HEK293 (cell line): ENCODE measurements around the gene AKAP6.

Source experiments
- CTCF ChIA-PET: fragments of 350-600 bp; formaldehyde crosslinking; extraction: SDS; loops from one replicate; lab custom pipeline; 2021; ENCODE audit warnings: antibody characterized with exemption; lab: Yijun Ruan, JAX
- POLR2A ChIA-PET: fragments of 300-600 bp; formaldehyde crosslinking; extraction: SDS; loops from one replicate; lab custom pipeline; 2020; ENCODE audit warnings: antibody characterized with exemption, inconsistent platforms; lab: Yijun Ruan, JAX
- H3K27ac ChIP-seq: fragments of 200-500 bp; sonication (Bioruptor generic); 2 replicates; pipeline ENCODE4 v1.5.1; 2014; ENCODE audit warnings: low read depth, low read length, control low read depth, inconsistent platforms; ENCODE audit errors: extremely low read depth
- H3K36me3 ChIP-seq, 2 experiments: fragments of 200-500 bp in 1 of 2; sonication (Bioruptor generic) in 1 of 2; 1 replicate in 1 of 2; 2 replicates in 1 of 2; pipeline ENCODE4 v1.5.1; 2014 to 2017; ENCODE audit warnings: inconsistent platforms in 2 of 2, low read length in 2 of 2; ENCODE audit not compliant: control insufficient read depth in 2 of 2, insufficient read depth in 1 of 2
- H3K4me1 ChIP-seq: fragments of 200-500 bp; sonication (Bioruptor generic); 2 replicates; pipeline ENCODE4 v1.5.1; 2014; ENCODE audit warnings: mild to moderate bottlenecking, low read length, inconsistent platforms; ENCODE audit not compliant: control insufficient read depth, insufficient read depth
- H3K4me3 ChIP-seq: 2 replicates; pipeline ENCODE4 v1.5.1; 2011; ENCODE audit warnings: low read depth, mild to moderate bottlenecking, control low read depth, low read length, moderate library complexity
- H3K9me3 ChIP-seq: fragments of 200-500 bp; sonication (Bioruptor generic); 2 replicates; pipeline ENCODE4 v1.5.1; 2014; ENCODE audit warnings: low read depth, low read length, inconsistent platforms; ENCODE audit not compliant: control insufficient read depth, insufficient read depth
- FEZF1 ChIP-seq: fragments of 450-650 bp; formaldehyde crosslinking; IDR thresholded peaks from 2 replicates; pipeline ENCODE4 v1.5.1; 2016; ENCODE audit warnings: missing biosample characterization, missing genetic modification characterization
- GLIS1 ChIP-seq: fragments of 450-650 bp; formaldehyde crosslinking; IDR thresholded peaks from 2 replicates; pipeline ENCODE4 v1.5.1; 2016; ENCODE audit warnings: missing biosample characterization, missing genetic modification characterization
- OSR2 ChIP-seq: fragments of 450-650 bp; formaldehyde crosslinking; IDR thresholded peaks from 2 replicates; pipeline ENCODE4 v1.5.1; 2016; ENCODE audit warnings: missing biosample characterization, missing genetic modification characterization
- RBAK ChIP-seq: fragments of 450-650 bp; formaldehyde crosslinking; IDR thresholded peaks from 2 replicates; pipeline ENCODE4 v1.5.1; 2016; ENCODE audit warnings: missing biosample characterization, missing genetic modification characterization
- SALL2 ChIP-seq: fragments of 450-650 bp; formaldehyde crosslinking; IDR thresholded peaks from 2 replicates; pipeline ENCODE4 v1.5.0; 2017; ENCODE audit warnings: missing biosample characterization, mild to moderate bottlenecking, missing genetic modification characterization, borderline replicate concordance
- SP3 ChIP-seq: fragments of 450-650 bp; formaldehyde crosslinking; IDR thresholded peaks from 2 replicates; pipeline ENCODE4 v1.5.1; 2016; ENCODE audit warnings: missing biosample characterization, missing genetic modification characterization
- ZBTB8A ChIP-seq: fragments of 450-650 bp; formaldehyde crosslinking; IDR thresholded peaks from 2 replicates; pipeline ENCODE4 v1.5.1; 2016; ENCODE audit warnings: missing biosample characterization, missing genetic modification characterization
- ZIC2 ChIP-seq: fragments of 450-650 bp; formaldehyde crosslinking; IDR thresholded peaks from 2 replicates; pipeline ENCODE4 v1.5.1; 2016; ENCODE audit warnings: missing biosample characterization, missing genetic modification characterization
- ZNF146 ChIP-seq: fragments of 450-650 bp; formaldehyde crosslinking; IDR thresholded peaks from 2 replicates; pipeline ENCODE4 v1.5.1; 2016; ENCODE audit warnings: missing biosample characterization, missing genetic modification characterization
- ZNF202 ChIP-seq: fragments of 450-650 bp; formaldehyde crosslinking; IDR thresholded peaks from 2 replicates; pipeline ENCODE4 v1.5.1; 2016; ENCODE audit warnings: missing biosample characterization, missing genetic modification characterization, borderline replicate concordance
- ZNF292 ChIP-seq: fragments of 450-650 bp; formaldehyde crosslinking; IDR thresholded peaks from 2 replicates; pipeline ENCODE4 v1.5.1; 2016; ENCODE audit warnings: low read depth, missing biosample characterization, missing genetic modification characterization, borderline replicate concordance
- ZNF350 ChIP-seq: fragments of 450-650 bp; formaldehyde crosslinking; IDR thresholded peaks from 2 replicates; pipeline ENCODE4 v1.5.0; 2017; ENCODE audit warnings: missing biosample characterization, mild to moderate bottlenecking, missing genetic modification characterization
- ZNF423 ChIP-seq: fragments of 450-650 bp; formaldehyde crosslinking; IDR thresholded peaks from 2 replicates; pipeline ENCODE4 v1.5.1; 2016; ENCODE audit warnings: missing biosample characterization, missing genetic modification characterization
- ZNF433 ChIP-seq: fragments of 450-650 bp; formaldehyde crosslinking; IDR thresholded peaks from 2 replicates; pipeline ENCODE4 v1.5.1; 2016; ENCODE audit warnings: missing biosample characterization, missing genetic modification characterization, low read depth
- ZNF510 ChIP-seq: fragments of 450-650 bp; formaldehyde crosslinking; IDR thresholded peaks from 2 replicates; pipeline ENCODE4 v1.5.1; 2018; ENCODE audit warnings: mild to moderate bottlenecking, missing genetic modification characterization, missing biosample characterization; ENCODE audit not compliant: insufficient replicate concordance
- ZNF664 ChIP-seq: fragments of 450-650 bp; formaldehyde crosslinking; IDR thresholded peaks from 2 replicates; pipeline ENCODE4 v1.5.1; 2016; ENCODE audit warnings: missing biosample characterization, missing genetic modification characterization
- ZNF701 ChIP-seq: fragments of 450-650 bp; formaldehyde crosslinking; IDR thresholded peaks from 2 replicates; pipeline ENCODE4 v1.5.1; 2016; ENCODE audit warnings: missing biosample characterization, missing genetic modification characterization
- ZNF785 ChIP-seq: fragments of 450-650 bp; formaldehyde crosslinking; IDR thresholded peaks from 2 replicates; pipeline ENCODE4 v1.5.1; 2016; ENCODE audit warnings: missing biosample characterization, missing genetic modification characterization
- TF ChIP-seq, protein P1 (sequence below): fragments of 450-650 bp; formaldehyde crosslinking; IDR thresholded peaks from 2 replicates; pipeline ENCODE4 v1.5.1; 2016; ENCODE audit warnings: missing biosample characterization, missing genetic modification characterization
- TF ChIP-seq, protein P2 (sequence below): fragments of 450-650 bp; formaldehyde crosslinking; IDR thresholded peaks from 2 replicates; pipeline ENCODE4 v1.5.1; 2017; ENCODE audit warnings: missing biosample characterization, missing genetic modification characterization
- TF ChIP-seq, protein P3 (sequence below): fragments of 450-650 bp; IDR thresholded peaks from 2 replicates; pipeline ENCODE4 v1.5.1; 2018; ENCODE audit warnings: missing biosample characterization, mild to moderate bottlenecking, missing genetic modification characterization
- TF ChIP-seq, protein P4 (sequence below): fragments of 450-650 bp; formaldehyde crosslinking; IDR thresholded peaks from 2 replicates; pipeline ENCODE4 v1.5.1; 2017; ENCODE audit warnings: missing biosample characterization, missing genetic modification characterization
- TF ChIP-seq, protein P5 (sequence below): fragments of 450-650 bp; formaldehyde crosslinking; IDR thresholded peaks from 2 replicates; pipeline ENCODE4 v1.5.1; 2016; ENCODE audit warnings: missing biosample characterization, missing genetic modification characterization, low read depth

Gene AKAP6

DNA sequence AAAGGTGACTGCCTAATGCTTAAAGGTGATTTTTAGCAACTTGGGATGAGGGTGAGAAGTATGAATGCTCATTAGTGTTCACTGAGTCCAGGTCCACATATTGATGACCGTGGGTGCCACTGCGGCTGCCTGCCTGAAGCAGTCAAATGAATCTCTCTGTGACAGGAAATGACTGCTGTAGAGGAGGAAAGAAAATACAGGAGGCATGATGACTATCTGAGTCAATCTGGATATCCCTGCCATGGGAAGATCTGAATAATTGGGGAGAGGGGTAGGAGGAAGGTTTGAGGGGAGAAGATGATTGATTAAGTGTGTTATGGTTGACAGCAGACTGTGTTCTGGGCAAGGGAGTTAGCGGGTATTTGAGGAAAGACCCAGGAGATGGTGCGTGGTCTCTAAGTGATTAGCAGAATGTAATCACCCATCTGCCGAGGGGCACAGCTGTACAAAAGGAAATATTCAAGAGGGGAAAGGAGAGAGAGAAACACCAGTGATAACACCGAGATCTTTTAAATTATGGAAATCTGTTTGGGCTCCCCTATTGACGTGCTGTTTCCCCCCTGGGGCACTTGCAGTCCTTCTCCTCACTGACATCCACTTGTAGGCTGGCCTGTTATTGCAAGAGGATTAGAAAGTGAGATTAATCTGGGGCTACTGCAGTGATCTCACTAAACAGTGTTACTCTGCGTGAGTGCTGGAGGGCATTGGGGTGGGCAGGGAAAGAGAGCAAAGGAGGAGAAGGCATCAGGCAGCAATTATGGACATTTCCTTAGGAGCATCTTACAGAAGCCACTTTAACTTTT is 97.7 kb downstream of the AKAP6 start (continued):
- TF ChIP-seq, protein P1, sequence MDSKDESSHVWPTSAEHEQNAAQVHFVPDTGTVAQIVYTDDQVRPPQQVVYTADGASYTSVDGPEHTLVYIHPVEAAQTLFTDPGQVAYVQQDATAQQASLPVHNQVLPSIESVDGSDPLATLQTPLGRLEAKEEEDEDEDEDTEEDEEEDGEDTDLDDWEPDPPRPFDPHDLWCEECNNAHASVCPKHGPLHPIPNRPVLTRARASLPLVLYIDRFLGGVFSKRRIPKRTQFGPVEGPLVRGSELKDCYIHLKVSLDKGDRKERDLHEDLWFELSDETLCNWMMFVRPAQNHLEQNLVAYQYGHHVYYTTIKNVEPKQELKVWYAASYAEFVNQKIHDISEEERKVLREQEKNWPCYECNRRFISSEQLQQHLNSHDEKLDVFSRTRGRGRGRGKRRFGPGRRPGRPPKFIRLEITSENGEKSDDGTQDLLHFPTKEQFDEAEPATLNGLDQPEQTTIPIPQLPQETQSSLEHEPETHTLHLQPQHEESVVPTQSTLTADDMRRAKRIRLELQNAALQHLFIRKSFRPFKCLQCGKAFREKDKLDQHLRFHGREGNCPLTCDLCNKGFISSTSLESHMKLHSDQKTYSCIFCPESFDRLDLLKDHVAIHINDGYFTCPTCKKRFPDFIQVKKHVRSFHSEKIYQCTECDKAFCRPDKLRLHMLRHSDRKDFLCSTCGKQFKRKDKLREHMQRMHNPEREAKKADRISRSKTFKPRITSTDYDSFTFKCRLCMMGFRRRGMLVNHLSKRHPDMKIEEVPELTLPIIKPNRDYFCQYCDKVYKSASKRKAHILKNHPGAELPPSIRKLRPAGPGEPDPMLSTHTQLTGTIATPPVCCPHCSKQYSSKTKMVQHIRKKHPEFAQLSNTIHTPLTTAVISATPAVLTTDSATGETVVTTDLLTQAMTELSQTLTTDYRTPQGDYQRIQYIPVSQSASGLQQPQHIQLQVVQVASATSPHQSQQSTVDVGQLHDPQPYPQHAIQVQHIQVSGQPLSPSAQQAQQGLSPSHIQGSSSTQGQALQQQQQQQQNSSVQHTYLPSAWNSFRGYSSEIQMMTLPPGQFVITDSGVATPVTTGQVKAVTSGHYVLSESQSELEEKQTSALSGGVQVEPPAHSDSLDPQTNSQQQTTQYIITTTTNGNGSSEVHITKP (tag by site-specific recombination) = peak; percentile 86
- no peak for TF ChIP-seq ZNF292
- TF ChIP-seq ZNF433 = no peak
- TF ChIP-seq, protein P2, sequence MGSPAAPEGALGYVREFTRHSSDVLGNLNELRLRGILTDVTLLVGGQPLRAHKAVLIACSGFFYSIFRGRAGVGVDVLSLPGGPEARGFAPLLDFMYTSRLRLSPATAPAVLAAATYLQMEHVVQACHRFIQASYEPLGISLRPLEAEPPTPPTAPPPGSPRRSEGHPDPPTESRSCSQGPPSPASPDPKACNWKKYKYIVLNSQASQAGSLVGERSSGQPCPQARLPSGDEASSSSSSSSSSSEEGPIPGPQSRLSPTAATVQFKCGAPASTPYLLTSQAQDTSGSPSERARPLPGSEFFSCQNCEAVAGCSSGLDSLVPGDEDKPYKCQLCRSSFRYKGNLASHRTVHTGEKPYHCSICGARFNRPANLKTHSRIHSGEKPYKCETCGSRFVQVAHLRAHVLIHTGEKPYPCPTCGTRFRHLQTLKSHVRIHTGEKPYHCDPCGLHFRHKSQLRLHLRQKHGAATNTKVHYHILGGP = no peak
- TF ChIP-seq, protein P3, sequence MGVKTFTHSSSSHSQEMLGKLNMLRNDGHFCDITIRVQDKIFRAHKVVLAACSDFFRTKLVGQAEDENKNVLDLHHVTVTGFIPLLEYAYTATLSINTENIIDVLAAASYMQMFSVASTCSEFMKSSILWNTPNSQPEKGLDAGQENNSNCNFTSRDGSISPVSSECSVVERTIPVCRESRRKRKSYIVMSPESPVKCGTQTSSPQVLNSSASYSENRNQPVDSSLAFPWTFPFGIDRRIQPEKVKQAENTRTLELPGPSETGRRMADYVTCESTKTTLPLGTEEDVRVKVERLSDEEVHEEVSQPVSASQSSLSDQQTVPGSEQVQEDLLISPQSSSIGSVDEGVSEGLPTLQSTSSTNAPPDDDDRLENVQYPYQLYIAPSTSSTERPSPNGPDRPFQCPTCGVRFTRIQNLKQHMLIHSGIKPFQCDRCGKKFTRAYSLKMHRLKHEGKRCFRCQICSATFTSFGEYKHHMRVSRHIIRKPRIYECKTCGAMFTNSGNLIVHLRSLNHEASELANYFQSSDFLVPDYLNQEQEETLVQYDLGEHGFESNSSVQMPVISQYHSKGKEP (tag by site-specific recombination) = peak; percentile 24; the same call in 1 of the 2 replicates
- peak; percentile 76 for TF ChIP-seq ZIC2 (tag by site-specific recombination)
- TF ChIP-seq, protein P4, sequence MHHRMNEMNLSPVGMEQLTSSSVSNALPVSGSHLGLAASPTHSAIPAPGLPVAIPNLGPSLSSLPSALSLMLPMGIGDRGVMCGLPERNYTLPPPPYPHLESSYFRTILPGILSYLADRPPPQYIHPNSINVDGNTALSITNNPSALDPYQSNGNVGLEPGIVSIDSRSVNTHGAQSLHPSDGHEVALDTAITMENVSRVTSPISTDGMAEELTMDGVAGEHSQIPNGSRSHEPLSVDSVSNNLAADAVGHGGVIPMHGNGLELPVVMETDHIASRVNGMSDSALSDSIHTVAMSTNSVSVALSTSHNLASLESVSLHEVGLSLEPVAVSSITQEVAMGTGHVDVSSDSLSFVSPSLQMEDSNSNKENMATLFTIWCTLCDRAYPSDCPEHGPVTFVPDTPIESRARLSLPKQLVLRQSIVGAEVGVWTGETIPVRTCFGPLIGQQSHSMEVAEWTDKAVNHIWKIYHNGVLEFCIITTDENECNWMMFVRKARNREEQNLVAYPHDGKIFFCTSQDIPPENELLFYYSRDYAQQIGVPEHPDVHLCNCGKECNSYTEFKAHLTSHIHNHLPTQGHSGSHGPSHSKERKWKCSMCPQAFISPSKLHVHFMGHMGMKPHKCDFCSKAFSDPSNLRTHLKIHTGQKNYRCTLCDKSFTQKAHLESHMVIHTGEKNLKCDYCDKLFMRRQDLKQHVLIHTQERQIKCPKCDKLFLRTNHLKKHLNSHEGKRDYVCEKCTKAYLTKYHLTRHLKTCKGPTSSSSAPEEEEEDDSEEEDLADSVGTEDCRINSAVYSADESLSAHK (tag by site-specific recombination) = peak; percentile 57; the same call in 1 of the 2 replicates
- peak; percentile 67 for TF ChIP-seq GLIS1 (tag by site-specific recombination)
- TF ChIP-seq ZNF785 = no peak
- TF ChIP-seq SP3 = no peak
- TF ChIP-seq OSR2 (tag by site-specific recombination) = peak; percentile 98

DNA sequence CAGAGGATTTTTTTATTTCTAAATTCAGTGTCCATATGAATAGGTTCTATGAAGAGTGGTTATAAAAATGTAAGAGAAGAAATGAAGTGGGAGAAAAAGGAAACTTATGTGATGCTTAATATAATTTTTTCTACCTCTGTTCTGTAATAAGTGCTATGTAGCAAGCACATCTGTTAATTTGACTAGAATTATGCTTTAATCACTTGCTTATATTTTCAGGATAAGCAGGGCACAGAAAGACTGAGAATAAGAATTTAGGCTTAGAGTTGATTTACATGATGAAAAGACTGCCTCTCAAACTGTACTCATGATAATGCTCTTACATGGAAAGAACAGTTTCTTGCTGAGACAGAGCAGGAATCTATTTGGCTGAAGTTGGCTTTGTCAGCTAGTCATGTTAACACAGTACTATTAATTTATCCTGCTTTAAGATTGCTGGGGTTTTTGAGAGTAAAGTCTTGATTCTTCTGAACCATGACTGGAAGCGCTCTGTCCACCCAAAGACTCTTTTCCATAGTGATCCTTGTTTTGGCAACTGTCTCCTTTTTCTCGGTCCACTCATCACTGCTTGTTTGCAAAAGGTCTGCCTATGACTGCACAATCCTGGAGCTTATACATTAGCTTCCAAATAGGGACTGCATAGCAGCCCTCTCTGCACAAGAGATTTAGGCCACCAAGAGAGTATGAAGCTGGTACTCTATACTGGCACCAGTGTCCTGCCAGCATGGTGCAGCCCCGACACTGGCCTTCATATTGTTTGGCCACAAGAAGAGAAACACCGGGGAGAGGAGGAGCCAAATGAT is 98.8 kb downstream of the AKAP6 start:
- ChIA-PET CTCF (no interaction called here), POLR2A (no interaction called here)
- H3K4me1 ChIP-seq = peaks cover 23% of the 10 kb centered on the region
- no peak overlapping the region for H3K4me3 ChIP-seq
- H3K9me3 ChIP-seq = no peaks in the 10 kb centered on the region
- TF ChIP-seq ZBTB8A (no peak), ZNF701 (tag by site-specific recombination) (no peak), RBAK (no peak), SALL2 (tag by site-specific recombination) (no peak), ZNF664 (tag by site-specific recombination) (no peak), FEZF1 (tag by site-specific recombination) (no peak), ZNF510 (tag by site-specific recombination) (no peak), ZNF423 (no peak), ZNF350 (tag by site-specific recombination) (no peak), ZNF146 (no peak), ZNF202 (no peak)
- TF ChIP-seq, protein P5, sequence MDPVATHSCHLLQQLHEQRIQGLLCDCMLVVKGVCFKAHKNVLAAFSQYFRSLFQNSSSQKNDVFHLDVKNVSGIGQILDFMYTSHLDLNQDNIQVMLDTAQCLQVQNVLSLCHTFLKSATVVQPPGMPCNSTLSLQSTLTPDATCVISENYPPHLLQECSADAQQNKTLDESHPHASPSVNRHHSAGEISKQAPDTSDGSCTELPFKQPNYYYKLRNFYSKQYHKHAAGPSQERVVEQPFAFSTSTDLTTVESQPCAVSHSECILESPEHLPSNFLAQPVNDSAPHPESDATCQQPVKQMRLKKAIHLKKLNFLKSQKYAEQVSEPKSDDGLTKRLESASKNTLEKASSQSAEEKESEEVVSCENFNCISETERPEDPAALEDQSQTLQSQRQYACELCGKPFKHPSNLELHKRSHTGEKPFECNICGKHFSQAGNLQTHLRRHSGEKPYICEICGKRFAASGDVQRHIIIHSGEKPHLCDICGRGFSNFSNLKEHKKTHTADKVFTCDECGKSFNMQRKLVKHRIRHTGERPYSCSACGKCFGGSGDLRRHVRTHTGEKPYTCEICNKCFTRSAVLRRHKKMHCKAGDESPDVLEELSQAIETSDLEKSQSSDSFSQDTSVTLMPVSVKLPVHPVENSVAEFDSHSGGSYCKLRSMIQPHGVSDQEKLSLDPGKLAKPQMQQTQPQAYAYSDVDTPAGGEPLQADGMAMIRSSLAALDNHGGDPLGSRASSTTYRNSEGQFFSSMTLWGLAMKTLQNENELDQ = no peak
- no peak overlapping the region for H3K27ac ChIP-seq
- no peaks in the 10 kb centered on the region for H3K36me3 ChIP-seq
